Sigmoid colon (tissue), 7 donors: ENCODE results near the gene CDK13. TPM values are rescaled to one million over a fixed set of nuclear protein-coding genes. Genes with fewer than 3 reads are reported as not detected.

Source experiments
- DNase-seq: peaks from one replicate; pipeline ENCODE4 v3.0.0-alpha.2; 2019
- H3K27ac ChIP-seq, 4 donors: fragments of 200-600 bp; sonication (generic); one replicate each; pipeline ENCODE4 v1.5.1; 2016 to 2019; ENCODE audit warnings: mild to moderate bottlenecking in 1 of 4
- H3K27me3 ChIP-seq, 3 donors: fragments of 200-600 bp; sonication (generic); one replicate each; pipeline ENCODE4 v1.5.1; 2019; ENCODE audit warnings: mild to moderate bottlenecking in 1 of 3
- H3K36me3 ChIP-seq, 4 donors: fragments of 200-600 bp; sonication (generic); one replicate each; pipeline ENCODE4 v1.5.1; 2016 to 2019
- H3K4me1 ChIP-seq, 4 donors: fragments of 200-600 bp; sonication (generic); one replicate each; pipeline ENCODE4 v1.5.1; 2017 to 2019
- H3K4me3 ChIP-seq, 4 donors: fragments of 200-600 bp; sonication (generic); one replicate each; pipeline ENCODE4 v1.5.1; 2017 to 2019; ENCODE audit warnings: mild to moderate bottlenecking in 2 of 4, moderate library complexity in 1 of 4
- H3K9me3 ChIP-seq, 4 donors: fragments of 200-600 bp in 3 of 4; sonication (generic) in 3 of 4; one replicate each; pipeline versions ENCODE4 v1.5.1 to v1.6.1; 2013 to 2019
- CTCF ChIP-seq, 4 experiments: fragments of 450-650 bp in 3 of 4; fragments of 200-600 bp in 1 of 4; IDR thresholded peaks; one replicate each; pipeline ENCODE4 v1.5.1; 2016 to 2019; ENCODE audit warnings: antibody characterized with exemption in 4 of 4, mild to moderate bottlenecking in 3 of 4, moderate library complexity in 2 of 4
- EP300 ChIP-seq, 4 donors: sonication (generic); formaldehyde crosslinking; IDR thresholded peaks; one replicate each; pipeline ENCODE4 v1.6.1; 2017; ENCODE audit warnings: antibody characterized with exemption in 4 of 4
- POLR2A ChIP-seq, 2 donors: fragments of 450-650 bp; IDR thresholded peaks; one replicate each; pipeline ENCODE4 v1.6.1; 2016; ENCODE audit warnings: antibody characterized with exemption in 2 of 2, mild to moderate bottlenecking in 2 of 2, moderate library complexity in 2 of 2
- POLR2AphosphoS5 ChIP-seq, 4 donors: sonication (generic); formaldehyde crosslinking; IDR thresholded peaks; one replicate each; pipeline ENCODE4 v1.6.1; 2017; ENCODE audit warnings: antibody characterized with exemption in 4 of 4
- WGBS, 2 donors: extraction: QIAGEN DNeasy Blood & Tissue Kit; methylation state at CpG; one replicate each; pipeline ENCODE4 v1.1.7; 2013; 5-methylcytosine and 5-hydroxymethylcytosine counted together
- intact Hi-C: fragments of 100-400 bp; cut with DNase I; formaldehyde crosslinking; loops from one replicate; pipeline ENCODE4 v1.15.1; 2023
- polyA plus RNA-seq, 3 donors: library from polyadenylated mRNA; stranded (reverse); fragments of 200-250 nt; gene quantifications; one replicate each; pipeline ENCODE4 v1.2.3, GENCODE V29; 2013
- total RNA-seq, 4 donors: library from RNA; depleted of rRNA; stranded (reverse); fragments of >200 nt; gene quantifications; one replicate each; pipeline ENCODE4 v1.1.0, GENCODE V29; 2016
- donor health status: healthy with polysubstance abuse.
- donor health status: Bipolar disorder and iron deficiency.
- donor health status: healthy.

The CDK13 gene
- total and polyA plus RNA-seq, 7 donors: 8.4 to 80.0 (median 63.8) TPM

GRCh38 chr7:40133561-40134427 is 183.7 kb downstream of the CDK13 start:
- 1% methylated on average over 36 of the region's 36 CpGs for WGBS, 2 donors
- Histone ChIP-seq H3K9me3 (no peaks in the 10 kb centered on the region), H3K36me3 (no peaks in the 10 kb centered on the region), H3K27me3 (no peaks in the 10 kb centered on the region), H3K27ac (peak overlapping the region; percentile 83 to 93 (median 90)), H3K4me3 (peak overlapping the region; percentile 71 to 93 (median 86)), H3K4me1 (peaks cover 3 to 41% (median 30%) of the 10 kb centered on the region in 4 donors)
- no peak for TF ChIP-seq CTCF (IDR thresholded peaks at IDR 0.05)
- intact Hi-C loops: loop anchor here (2.0 to 5.0 kb wide), 2 partner anchors 185 to 236 kb away; no protein-coding TSS in a partner anchor
- no peak for DNase-seq

- intact Hi-C loops: loop anchor here (2.0 to 5.0 kb wide), 2 partner anchors 186 to 237 kb away; no protein-coding TSS in a partner anchor
- Histone ChIP-seq H3K9me3 (no peaks in the 10 kb centered on the region), H3K27ac (peak within 1 kb of the TSS; percentile 83 to 93 (median 90)), H3K4me1 (peaks cover 3 to 41% (median 30%) of the 10 kb centered on the region in 4 donors), H3K27me3 (no peaks in the 10 kb centered on the region), H3K4me3 (peak within 1 kb of the TSS; percentile 71 to 93 (median 86)), H3K36me3 (no peaks in the 10 kb centered on the region)
- TF ChIP-seq POLR2A (IDR thresholded peaks at IDR 0.05) (peak; percentile 47 to 55), POLR2AphosphoS5 (IDR thresholded peaks at IDR 0.05) (peak; percentile 68 to 85 (median 77)), EP300 (IDR thresholded peaks at IDR 0.05) (no peak), CTCF (IDR thresholded peaks at IDR 0.05) (peak; percentile 86 to 99 (median 91))
- peak; percentile 93 for DNase-seq
- WGBS, 2 donors: 0 to 1% methylated on average over 75 of the region's 75 CpGs
Observed at GRCh38 chr7:40134428-40135316, 184.6 kb downstream of the CDK13 start, which contains the start of the genes MPLKIP and SUGCT. MPLKIP (minus strand) TSS chr7:40134622; CDS start chr7:40134567, 55 bp downstream. SUGCT (plus strand) TSS chr7:40135005.

- intact Hi-C loops: loop anchor here (2.0 kb wide), 1 partner anchor 186 kb away; no protein-coding TSS in a partner anchor
- Histone ChIP-seq H3K4me3 (peak overlapping the region; percentile 71 to 93 (median 86)), H3K4me1 (peaks cover 3 to 39% (median 29%) of the 10 kb centered on the region in 4 donors), H3K27me3 (no peaks in the 10 kb centered on the region), H3K27ac (peak overlapping the region; percentile 83 to 93 (median 90)), H3K36me3 (no peaks in the 10 kb centered on the region), H3K9me3 (no peaks in the 10 kb centered on the region)
- no peak for DNase-seq
- 2 to 8% methylated on average over 17 of the region's 17 CpGs for WGBS, 2 donors
- TF ChIP-seq CTCF (IDR thresholded peaks at IDR 0.05) (no peak), EP300 (IDR thresholded peaks at IDR 0.05) (no peak), POLR2AphosphoS5 (IDR thresholded peaks at IDR 0.05) (no peak), POLR2A (IDR thresholded peaks at IDR 0.05) (no peak)
Observed at GRCh38 chr7:40135317-40135610, 185.2 kb downstream of the CDK13 start.

GRCh38 chr7:40137563-40137962 is 187.5 kb downstream of the CDK13 start:
- Histone ChIP-seq H3K9me3 (no peaks in the 10 kb centered on the region), H3K36me3 (no peaks in the 10 kb centered on the region), H3K27me3 (no peaks in the 10 kb centered on the region), H3K4me3 (no peak overlapping the region), H3K4me1 (peaks cover 3 to 20% (median 13%) of the 10 kb centered on the region in 4 donors), H3K27ac (no peak overlapping the region)
- WGBS, 2 donors: 83 to 93% methylated on average over 2 of the region's 2 CpGs
- DNase-seq: no peak
- no peak for TF ChIP-seq EP300 (IDR thresholded peaks at IDR 0.05)
- no peak for TF ChIP-seq POLR2A (IDR thresholded peaks at IDR 0.05)
- no peak for TF ChIP-seq CTCF (IDR thresholded peaks at IDR 0.05)
- TF ChIP-seq POLR2AphosphoS5 (IDR thresholded peaks at IDR 0.05): no peak
- intact Hi-C loops: no loop called here
